Daoy (cell line): Measurements from ENCODE around the gene LGALS3. TPM values are rescaled to one million over a fixed set of nuclear protein-coding genes. Genes with fewer than 3 reads are reported as not detected.
"Not testable (repeated sequence)": the region's sequence is repeated elsewhere in the genome, so short reads cannot be mapped to it uniquely, and the experiment has no call there.

Source experiments
- DNase-seq: peaks from one replicate; pipeline ENCODE4 v3.0.0-alpha.2; 2015; ENCODE audit warnings: low read depth
- total RNA-seq: library from RNA; depleted of rRNA; stranded (reverse); fragments of >200 nt; shearing (Covaris generic); gene quantifications from 2 replicates; pipeline ENCODE4 v1.2.3, GENCODE V29; 2014; rRNA removed

The LGALS3 gene
- 86.6 and 88.5 TPM in 2 replicates for total RNA-seq

DNA sequence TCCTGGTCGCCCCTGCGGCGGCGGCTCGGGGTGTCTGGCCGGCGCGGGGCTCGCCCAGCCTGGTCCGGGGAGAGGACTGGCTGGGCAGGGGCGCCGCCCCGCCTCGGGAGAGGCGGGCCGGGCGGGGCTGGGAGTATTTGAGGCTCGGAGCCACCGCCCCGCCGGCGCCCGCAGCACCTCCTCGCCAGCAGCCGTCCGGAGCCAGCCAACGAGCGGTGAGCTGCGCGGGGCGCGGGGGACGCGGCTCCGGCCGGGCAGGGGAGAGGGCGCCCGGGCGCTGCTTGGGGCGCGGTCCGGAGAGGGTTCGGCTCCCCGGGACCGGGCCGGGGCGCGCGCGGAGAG, at the start of gene LGALS3:
LGALS3 (plus strand) TSS at position 167 of the 342 bp plus-strand sequence. CDS start 8,122 bp downstream, outside the sequence.
- DNase-seq, result peak; percentile 79

DNA sequence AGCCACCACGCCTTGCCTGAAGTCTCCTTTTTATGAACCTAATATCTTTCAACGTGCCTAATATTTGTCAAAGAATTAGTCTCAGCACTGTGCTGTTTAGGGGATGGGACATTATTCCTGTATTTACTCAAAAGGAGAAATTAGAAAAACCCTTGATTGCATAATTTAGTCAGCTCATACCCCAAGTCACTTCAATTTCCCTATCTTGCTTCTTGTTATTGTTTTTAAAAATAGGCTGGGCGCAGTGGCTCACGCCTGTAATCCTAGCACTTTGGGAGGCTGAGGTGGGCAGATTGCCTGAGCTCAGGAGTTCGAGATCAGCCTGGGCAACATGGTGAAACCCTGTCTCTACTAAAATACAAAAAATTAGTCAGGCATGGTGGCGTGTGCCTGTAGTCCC, 49.1 kb upstream of the LGALS3 start:
- DNase-seq, result not testable (repeated sequence)

DNA sequence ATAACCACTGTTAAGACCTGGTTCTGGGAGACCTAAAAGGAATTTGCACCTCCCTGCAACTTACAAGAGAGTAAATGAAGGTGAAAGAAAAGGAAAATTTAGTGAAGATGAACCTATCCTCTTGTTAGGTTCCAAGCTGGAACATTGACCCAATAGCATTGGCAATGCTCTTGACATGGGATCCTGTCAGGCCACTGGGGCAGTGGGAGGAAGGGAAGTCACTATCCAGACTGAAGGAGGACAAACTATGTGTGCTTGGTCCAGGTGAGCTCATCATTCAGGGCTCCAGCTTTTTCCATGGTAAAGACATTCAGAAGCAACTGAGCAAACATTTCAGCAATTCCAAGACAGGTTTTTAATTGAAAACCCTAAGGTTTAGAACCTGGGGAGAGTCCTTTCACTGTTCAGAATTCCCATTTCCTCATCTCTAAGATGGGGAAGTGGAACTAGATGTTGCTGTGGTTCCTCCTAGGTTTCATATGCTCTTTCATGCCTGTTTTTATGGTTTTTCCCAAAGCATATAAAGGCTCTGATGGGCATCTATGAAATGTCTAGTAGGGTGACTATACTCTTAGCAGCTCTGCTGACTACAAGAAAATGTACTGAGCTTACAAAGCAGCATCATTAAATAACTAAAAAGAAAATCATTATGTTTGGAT, 44.5 kb upstream of the LGALS3 start:
- DNase-seq, result no peak

DNA sequence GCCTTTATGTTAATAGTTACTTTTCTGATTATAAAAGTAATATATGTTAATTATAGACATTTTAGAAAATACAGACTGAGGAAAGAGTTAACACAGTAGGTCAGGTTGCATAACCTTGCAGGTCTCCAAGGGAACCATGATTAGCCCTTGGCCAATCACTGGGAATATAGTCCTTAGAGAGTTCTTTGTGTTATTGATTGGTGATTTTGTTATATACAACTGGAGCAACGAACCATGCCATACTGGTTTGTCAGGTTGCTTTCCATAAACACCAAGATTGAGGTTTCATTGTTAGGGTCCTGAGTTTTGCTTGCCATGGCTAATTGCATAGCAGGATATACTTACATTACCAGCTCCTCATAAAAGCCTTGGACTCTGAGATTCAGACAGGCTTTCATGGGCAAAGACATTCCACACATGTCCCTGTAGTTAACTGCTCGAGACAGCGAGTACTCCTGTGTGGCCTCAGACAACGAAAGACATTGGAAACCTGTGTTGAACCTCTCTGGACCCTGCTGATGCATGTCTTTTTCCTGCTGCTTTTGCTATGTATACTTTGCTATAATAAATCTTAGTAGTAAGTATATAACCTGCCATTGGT, 43.9 kb upstream of the LGALS3 start:
- DNase-seq, result no peak

DNA sequence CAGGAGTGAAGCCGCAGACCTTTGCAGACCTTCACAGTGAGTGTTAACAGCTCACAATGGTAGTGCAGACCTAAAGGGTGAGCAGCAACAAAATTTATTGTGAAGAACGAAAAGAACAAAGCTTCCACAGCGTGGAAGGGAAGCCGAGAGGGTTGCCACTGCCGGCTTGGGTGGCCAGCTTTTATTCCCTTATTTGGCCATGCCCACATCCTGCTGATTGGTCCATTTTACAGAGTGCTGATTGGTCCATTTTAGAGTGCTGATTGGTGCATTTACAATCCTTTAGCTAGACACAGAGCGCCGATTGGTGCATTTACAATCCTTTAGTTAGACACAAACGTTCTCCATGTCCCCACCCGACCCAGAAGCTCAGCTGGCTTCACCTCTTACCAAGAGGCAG, 42.1 kb upstream of the LGALS3 start:
- DNase-seq, result no peak

DNA sequence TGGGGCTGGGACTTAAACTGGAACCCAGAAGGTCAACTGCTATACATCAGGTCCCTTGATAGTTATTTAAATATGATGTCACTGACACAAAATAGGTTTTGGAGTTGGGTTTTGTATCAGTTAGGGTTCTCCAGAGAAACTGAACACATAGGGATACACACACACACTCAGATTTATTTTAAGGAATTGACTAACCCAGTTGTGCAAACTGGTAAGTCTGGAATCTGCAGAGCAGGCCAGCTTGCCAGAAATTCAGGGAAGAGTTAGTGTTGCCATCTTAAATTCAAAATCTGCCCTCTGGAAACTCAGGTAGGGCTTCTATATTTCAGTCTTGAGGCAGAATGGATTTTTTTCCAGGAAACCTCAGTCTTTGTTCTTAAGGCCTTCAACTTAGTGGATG, 40.7 kb upstream of the LGALS3 start:
- no peak for DNase-seq

DNA sequence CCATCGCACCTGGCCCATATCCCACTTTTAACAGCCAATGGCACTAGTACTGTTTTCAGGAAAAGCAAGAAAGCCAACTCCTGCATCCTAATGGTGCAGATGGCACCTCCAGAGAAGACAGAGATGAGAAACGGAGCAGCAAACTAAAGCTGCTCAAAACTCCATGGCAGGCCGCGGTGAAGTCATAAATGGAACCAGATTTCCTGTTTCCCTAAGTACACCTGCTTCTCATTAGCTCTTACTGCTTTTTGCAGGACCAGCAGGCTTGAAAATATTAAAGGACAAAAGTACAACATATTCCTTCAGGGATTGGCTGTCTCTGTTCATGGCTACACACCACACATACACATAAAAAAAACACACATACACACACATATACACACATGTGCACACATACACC, 36.7 kb upstream of the LGALS3 start:
- no peak for DNase-seq

DNA sequence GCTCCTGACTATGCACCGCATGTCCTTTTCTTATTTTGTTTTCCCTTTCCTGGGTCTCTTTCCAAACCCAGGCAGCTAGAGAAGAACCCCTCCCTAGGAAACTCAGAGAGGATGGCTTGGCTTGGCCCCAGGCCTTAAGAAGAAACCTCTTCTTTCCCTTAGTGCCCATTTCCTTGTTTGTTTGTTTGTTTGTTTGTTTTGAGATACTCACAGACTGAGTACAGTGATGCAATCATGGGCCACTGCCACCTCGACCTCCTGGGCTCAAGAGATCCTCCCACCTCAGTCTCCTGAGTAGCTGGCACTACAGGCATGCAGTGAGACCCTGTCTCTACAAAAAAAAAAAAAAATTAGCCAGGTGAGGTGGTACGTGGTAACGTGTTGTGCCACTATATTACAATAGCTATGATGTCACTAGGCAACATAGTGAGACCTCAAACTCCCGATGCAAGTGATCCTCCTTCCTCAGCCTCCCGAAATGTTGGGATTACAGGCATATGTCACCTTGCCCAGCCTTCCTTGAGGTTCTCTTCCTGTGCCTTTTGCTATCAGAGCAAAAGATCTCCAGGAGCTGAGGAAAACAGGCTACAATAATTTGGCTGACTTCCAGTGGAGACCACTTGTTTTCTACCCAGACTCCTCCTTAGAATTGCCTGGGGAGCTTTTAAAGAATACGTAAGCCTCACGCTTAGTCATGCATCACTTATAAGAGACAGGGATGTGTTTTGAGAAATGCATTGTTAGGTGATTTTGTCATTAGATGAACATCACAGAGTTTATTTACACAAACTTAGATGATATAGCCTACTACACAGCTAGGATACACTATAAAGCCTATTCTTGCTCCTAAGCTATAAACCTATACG, 34.5 kb upstream of the LGALS3 start:
- peak; percentile 43 for DNase-seq

DNA sequence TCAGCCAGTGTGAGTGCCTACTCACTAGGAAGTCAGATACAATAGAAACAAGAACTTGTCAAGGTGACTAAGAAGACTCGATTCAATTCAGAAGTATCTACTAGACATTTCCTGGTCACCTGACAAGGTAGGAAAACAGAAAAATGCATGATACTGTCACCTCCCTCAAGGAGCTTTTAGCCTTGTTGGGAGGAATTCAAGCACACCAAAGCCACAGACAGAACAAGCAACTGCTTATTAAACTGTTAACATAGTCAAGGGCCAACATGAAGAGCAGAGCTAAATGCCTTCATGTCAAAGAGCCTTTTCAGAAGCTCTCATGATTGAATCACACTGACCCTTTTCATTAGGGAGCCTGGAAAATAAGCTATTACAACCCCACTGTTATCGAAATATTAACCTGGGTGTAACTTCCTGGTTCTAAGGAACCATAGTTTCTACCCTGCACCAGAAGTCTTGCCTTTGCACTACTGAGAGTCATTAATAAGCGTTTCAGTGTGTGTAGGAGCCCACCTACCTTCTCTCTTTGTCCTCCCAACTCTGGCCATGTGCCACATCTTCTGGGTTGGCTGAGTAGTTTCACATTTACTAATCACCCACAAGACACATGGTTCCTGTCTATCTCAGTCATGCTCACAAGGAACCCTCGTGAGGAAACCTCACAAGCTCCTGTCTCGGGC, 31.0 kb upstream of the LGALS3 start:
- DNase-seq, result no peak

DNA sequence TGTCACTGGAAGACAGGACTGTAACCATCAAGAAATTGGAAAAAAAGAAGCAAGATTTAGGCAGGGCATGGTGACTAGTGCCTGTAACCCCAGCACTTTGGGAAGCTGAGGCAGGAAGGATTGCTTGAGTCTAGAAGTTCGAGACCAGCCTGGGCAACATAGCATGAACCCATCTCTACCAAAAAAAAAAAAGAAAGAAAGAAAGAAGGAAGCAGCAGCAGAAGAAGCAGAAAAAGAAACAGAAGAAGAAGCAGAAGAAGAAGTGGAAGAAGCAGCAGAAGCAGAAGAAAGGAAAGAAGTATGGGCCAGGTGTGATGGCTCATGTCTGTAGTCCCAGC, 30.5 kb upstream of the LGALS3 start:
- DNase-seq, result no peak

DNA sequence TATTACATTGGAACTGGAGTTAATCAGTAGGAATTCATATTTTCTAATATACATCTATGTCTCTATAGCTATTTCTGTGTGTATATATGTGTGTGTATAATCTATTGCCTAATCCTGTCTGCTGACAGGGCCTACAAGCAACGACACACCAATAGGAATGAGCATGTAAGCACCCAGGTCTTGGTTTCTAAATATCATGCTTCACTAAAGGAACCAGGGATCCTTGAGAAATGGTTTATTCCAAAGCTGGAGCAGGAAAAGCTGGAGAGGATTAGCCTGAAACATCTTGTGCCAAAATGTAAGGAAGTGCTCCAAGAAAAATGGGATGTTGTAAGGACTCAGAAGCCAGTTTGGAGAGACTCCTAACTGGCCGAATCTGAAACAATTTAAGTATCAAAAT, 29.3 kb upstream of the LGALS3 start:
- no peak for DNase-seq

DNA sequence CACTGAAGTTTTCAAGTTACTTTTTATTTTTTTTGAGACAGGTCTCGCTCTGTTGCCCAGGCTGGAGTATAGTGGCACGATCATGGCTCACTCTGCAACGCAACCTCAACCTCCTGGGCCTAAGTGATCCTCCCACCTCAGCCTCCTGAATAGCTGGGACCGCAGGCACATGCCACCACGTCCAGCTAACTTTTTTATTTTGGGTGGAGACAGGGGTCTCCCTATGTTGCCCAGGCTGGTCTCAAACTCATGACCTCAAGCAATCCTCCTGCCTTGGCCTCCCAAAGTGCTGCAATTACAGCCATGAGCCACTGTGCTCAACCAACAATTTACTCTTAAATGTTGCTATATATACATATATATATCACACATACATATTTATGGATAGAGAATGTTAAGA, 27.4 kb upstream of the LGALS3 start:
- DNase-seq, result no peak

DNA sequence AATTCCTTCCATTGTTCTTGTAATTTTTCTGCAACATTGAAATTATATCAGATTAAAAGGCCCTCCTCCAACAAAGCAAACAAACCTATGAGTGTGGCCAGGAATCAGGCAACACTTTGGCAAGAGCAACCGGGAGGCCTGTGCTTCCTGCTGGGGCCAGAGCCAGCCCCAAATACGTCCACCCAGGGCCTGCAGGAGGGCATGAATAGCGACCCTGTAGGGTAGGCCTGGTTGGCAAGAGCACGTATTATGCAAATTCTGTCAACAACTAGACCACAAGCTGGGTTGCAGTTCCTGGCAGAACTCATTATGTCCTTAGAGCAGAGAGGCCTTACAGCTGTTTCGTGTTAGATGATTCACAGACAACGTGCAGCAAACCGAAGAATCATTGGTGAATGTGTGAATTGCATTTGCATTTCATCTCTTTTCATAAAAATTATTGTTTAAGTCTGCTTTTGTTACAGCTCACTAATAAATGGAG, 26.9 kb upstream of the LGALS3 start:
- peak; percentile 94 for DNase-seq

DNA sequence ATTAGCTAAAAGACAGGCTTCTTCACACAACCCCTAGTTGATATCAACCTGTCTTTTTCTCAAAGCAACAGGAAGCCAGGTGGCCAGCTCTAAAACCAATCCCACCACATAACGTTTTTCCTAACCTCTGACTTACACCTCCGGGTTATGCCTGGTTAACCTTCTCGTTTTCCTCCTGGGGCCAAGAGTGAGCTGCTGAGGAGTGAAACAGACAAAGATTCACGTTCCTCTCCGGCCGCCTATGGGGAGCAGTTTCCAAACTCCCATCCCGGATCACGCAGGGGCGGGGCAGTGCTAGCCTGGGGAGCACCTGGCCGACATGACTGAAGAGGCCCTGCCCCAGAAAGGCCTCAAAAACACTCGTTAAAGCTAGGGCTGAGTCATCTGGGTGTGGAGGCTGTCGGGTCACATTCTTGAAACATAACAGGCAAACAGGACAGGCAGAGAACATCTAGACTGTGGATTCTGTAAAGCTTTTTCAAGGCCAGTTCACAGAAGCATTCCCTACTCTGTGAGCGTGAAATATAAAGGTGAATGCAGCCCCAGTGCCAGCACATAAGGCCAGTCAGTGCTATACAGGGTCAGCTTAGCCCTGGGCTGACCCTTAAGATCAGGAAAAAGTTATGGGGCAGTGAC, 25.9 kb upstream of the LGALS3 start:
- peak; percentile 95 for DNase-seq

DNA sequence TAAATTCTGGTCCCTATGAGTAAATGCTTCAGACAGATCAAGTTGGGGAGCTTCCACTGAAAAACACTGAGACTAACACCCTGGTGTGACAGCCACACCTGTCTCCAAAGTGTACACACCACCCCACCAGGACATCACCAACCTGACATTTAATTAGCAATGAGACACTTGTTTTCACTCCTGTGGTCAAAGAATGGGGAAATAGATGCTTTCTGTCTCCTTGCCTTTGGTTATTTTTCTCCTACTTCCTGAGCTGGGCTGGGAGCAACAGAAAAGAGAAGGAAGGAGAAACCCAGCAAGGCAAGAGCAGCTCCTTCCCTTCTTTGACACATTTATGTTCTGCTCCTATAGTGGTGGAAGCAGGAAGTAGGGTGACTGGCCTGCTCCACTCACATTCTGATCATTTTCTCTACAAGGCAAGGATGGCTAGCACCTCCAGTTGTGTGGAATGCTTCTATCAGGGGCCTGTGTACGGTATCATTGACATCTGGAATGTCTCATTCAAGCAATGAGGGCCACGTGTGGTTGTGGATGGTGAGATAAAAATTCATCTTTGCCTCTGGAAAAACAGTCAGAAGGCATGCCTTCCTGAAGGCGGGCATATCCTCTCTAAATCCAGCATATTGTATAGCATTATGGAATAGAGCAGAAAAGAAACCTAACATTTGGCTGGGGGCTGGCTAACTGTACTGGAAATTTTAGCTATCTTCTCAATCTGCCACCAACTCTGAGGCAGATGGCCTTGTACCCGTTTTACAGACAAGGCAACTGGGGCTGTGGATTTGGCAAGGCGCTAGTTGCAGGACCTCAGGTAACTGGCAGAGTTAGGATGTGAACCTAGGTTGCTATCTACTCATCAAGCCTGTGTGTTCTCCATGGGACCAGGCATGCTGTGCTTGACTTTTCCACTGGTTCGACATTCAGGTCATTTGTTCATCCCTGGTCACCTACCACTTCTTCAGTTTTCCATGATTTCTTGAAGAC, 24.8 kb upstream of the LGALS3 start:
- no peak for DNase-seq

DNA sequence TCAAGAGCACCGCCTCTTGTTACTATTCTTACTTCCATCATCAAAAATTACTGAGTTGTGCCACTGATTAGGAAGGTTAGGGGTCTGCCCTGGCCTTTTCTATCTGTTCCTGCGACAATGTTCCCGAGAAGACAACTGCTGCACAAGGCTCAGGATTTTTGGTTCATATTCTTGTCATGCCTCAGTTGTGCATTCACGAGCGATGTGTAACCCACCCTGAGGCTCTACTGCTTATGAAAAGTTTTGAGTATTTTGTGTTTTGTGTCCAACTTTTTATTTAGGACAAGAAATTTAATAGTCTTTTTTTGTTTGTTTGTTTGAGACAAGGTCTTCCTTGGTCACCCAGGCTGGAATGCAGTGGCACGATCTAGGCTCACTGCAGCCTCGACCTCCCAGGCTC, 23.1 kb upstream of the LGALS3 start:
- no peak for DNase-seq

DNA sequence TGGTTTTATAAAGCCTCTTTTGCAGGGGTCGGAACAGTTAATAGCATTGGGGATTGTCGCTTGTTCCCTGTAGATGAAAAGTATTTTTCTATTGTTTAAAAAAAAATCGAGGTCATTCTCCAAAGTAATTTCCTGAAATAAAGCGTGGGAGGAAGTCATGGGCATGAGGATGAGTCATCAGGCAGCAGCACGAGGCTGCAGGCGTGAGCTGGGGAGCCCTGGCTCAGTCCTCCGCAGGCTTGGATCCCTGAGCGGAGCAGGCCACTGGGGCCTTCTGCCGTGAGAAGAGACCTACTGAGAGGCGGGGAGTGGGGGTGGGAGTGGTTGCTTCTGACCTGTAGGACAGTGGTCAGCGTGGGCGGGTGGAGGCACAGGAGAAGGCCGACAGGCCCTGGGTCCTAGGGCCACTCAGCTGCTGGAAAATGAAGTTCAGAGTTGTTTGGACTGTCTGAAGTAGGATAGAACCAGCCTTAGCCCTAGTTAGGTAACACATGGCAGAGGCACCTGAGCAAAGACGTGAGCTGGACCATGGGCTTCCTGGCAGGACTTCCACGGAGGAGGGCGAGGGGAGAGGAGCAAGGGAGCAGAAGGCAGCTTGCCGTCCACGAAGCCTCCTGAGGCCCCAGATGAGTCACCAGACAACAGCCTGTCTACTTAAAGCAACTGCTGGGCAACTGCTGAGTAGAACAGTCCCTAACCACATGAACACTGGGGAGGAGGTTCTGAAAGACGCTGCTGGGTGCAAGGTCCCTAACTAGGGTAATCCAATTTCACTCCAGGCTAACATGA, 21.1 kb upstream of the LGALS3 start:
- peak; percentile 96 for DNase-seq

DNA sequence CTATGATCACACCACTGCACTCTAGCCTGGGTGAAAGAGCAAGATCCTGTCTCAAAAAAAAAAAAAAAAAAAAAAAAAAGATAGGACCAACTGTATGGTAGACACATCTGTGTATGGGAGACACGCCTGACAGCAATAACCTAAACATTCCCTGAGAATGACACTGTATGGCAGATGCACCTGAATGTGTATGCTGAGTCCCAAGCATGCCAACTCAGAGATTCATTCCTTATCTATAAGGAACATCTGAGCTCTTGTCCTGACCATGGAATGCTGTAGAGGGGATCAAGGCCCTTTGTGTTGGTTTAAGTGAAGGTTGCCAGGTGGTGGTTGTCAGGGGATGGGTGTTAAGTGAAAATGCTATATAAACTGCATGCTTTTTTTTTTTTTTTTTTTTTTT, 19.2 kb upstream of the LGALS3 start:
- DNase-seq, result no peak

DNA sequence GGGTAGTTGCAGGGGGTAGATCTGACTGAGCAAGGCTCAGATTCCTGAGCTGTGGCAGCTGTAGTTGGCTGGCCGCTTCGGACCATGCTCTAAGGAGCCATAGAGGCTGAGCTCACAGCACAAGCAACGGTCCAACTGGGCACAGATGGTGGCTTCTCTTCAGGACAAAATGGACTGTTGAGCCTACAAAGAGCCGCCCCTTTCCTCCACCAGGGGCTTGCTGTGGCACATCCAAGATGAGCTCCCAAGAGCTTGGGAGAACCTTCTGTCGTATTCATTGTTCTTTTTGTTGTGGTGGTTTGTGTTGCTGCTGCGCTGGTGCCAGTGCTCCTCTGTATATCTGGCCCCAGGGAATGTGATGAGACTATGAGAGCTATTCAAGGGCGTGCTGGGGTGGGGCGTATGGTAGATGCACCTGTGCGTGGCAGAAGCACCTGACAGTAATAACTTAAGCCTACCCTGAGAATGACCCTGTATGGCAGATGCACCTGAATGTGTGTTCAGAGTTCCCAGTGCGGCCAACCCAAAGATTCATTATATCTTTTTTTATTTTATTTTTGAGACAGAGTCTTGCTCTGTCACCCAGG, 17.8 kb upstream of the LGALS3 start:
- no peak for DNase-seq
